Keratinocyte (primary cell): ENCODE results near the gene ASB13.

ENCODE experiments used
- EZH2 ChIP-seq: IDR thresholded peaks from one replicate; pipeline ENCODE4 v1.6.1; 2012; ENCODE audit warnings: inconsistent platforms, mild to moderate bottlenecking, low read length, moderate library complexity
- TF ChIP-seq, protein P1 (sequence below), 3 experiments: IDR thresholded peaks in 1 of 3; conservative IDR thresholded peaks in 1 of 3; optimal IDR thresholded peaks in 1 of 3; 2 replicates in 2 of 3; 3 replicates in 1 of 3; pipeline versions ENCODE3 to v1.5.1; 2011; ENCODE audit warnings: low read length in 3 of 3, mild to moderate bottlenecking in 3 of 3, moderate library complexity in 2 of 3, control low read depth in 1 of 3, inconsistent platforms in 1 of 3; ENCODE audit not compliant: insufficient read depth in 2 of 3; ENCODE audit errors: extremely low read depth in 1 of 3

DNA sequence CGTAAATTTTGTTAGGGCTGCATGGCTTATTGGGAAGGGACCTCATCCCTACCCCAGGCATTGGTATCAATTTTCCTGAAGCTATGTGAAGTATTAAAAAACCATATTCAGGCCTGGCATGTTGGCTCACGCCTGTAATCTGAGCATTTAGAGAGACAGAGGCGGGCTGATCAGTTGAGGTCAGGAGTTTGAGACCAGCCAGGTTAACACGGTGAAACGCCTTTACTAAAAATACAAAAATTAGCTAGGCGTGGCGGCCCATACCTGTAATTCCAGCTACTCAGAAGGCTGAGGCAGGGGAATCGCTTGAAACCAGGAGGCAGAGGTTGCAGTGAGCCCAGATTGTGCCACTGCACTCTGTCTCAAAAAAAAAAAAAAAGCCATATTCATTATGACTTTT, 25.4 kb upstream of the ASB13 start:
- TF ChIP-seq, protein P1, sequence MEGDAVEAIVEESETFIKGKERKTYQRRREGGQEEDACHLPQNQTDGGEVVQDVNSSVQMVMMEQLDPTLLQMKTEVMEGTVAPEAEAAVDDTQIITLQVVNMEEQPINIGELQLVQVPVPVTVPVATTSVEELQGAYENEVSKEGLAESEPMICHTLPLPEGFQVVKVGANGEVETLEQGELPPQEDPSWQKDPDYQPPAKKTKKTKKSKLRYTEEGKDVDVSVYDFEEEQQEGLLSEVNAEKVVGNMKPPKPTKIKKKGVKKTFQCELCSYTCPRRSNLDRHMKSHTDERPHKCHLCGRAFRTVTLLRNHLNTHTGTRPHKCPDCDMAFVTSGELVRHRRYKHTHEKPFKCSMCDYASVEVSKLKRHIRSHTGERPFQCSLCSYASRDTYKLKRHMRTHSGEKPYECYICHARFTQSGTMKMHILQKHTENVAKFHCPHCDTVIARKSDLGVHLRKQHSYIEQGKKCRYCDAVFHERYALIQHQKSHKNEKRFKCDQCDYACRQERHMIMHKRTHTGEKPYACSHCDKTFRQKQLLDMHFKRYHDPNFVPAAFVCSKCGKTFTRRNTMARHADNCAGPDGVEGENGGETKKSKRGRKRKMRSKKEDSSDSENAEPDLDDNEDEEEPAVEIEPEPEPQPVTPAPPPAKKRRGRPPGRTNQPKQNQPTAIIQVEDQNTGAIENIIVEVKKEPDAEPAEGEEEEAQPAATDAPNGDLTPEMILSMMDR (optimal IDR thresholded peaks at IDR 0.05 in 1 of 3, IDR thresholded peaks at IDR 0.05 in 1 of 3, conservative IDR thresholded peaks at IDR 0.05 in 1 of 3; ENCODE audit: extremely low read depth in 1 of 3, insufficient read depth in 2 of 3, low read length in 3 of 3), result no peak
- no peak for TF ChIP-seq EZH2
